Natural killer cell (primary cell): Measurements from ENCODE around the gene KRT32. TPM values are rescaled to one million over a fixed set of nuclear protein-coding genes. Genes with fewer than 3 reads are reported as not detected.

Experiments used
- ATAC-seq, 3 donors: fragments of 150-1000 bp in 2 of 3; fragments of 200-7000 bp in 1 of 3; cut with Tn5 transposase; 1 replicate in 1 of 3; 2 replicates in 2 of 3; pipeline ENCODE4 v1.10.0; 2021; ENCODE audit warnings: mild to moderate bottlenecking in 2 of 3, moderate library complexity in 2 of 3
- DNase-seq, 2 donors: peaks; one replicate each; pipeline versions ENCODE4 v3.0.0 to v3.0.0-alpha.2; 2013 to 2021; ENCODE audit warnings: mixed read lengths in 1 of 2
- H3K27ac ChIP-seq: one replicate; pipeline ENCODE4 v1.5.1; 2013; ENCODE audit warnings: mild to moderate bottlenecking, low read length
- H3K27me3 ChIP-seq: one replicate; pipeline ENCODE4 v1.6.1; 2013; ENCODE audit warnings: low read length; ENCODE audit not compliant: control insufficient read depth, insufficient read depth
- H3K36me3 ChIP-seq: one replicate; pipeline ENCODE4 v1.6.1; 2013; ENCODE audit warnings: low read length; ENCODE audit not compliant: control insufficient read depth, insufficient read depth
- H3K4me1 ChIP-seq: one replicate; pipeline ENCODE4 v1.6.1; 2013; ENCODE audit warnings: low read length; ENCODE audit not compliant: control insufficient read depth, insufficient read depth
- H3K4me3 ChIP-seq: one replicate; pipeline ENCODE4 v1.5.1; 2013; ENCODE audit warnings: low read length
- H3K9me3 ChIP-seq: one replicate; pipeline ENCODE4 v1.6.1; 2013; ENCODE audit warnings: low read length; ENCODE audit not compliant: control insufficient read depth, insufficient read depth
- H3K27ac Mint-ChIP-seq, 2 donors: one replicate each; pipeline ENCODE4 v1.8.0; 2022; ENCODE audit warnings: mild to moderate bottlenecking in 2 of 2, mixed read lengths in 2 of 2, moderate library complexity in 1 of 2
- H3K27me3 Mint-ChIP-seq, 2 donors: one replicate each; pipeline ENCODE4 v1.8.0; 2022; ENCODE audit warnings: low read depth in 2 of 2, mixed read lengths in 2 of 2
- H3K36me3 Mint-ChIP-seq: one replicate; pipeline ENCODE4 v1.8.0; 2022; ENCODE audit warnings: mixed read lengths
- H3K4me1 Mint-ChIP-seq, 2 donors: one replicate each; pipeline ENCODE4 v1.8.0; 2022; ENCODE audit warnings: mixed read lengths in 2 of 2
- H3K4me3 Mint-ChIP-seq: one replicate; pipeline ENCODE4 v1.8.0; 2022; ENCODE audit warnings: mild to moderate bottlenecking, moderate library complexity, mixed read lengths
- H3K9me3 Mint-ChIP-seq, 2 donors: one replicate each; pipeline ENCODE4 v1.8.0; 2022; ENCODE audit warnings: mixed read lengths in 2 of 2
- CTCF ChIP-seq: fragments of 200-600 bp; IDR thresholded peaks from one replicate; pipeline ENCODE4 v1.8.0; 2022; ENCODE audit warnings: antibody characterized with exemption
- WGBS: methylation state at CpG from one replicate; pipeline ENCODE4 v1.1.7; 2013; ENCODE audit warnings: missing lambda C conversion rate; ENCODE audit not compliant: insufficient coverage; 5-methylcytosine and 5-hydroxymethylcytosine counted together
- intact Hi-C: fragments of 100-400 bp; cut with micrococcal nuclease; formaldehyde crosslinking; loops from one replicate; pipeline ENCODE4 v1.14.2; 2022
- total RNA-seq, 4 donors: library from RNA; stranded (reverse); fragments of 120-200 nt in 1 of 4; gene quantifications; one replicate each; pipeline versions ENCODE4 v1.2.3 to v1.2.4, GENCODE V29; 2013 to 2022

KRT32 gene
- total RNA-seq, 3 donors from 2014 or later (not counting 1 experiment from before 2014, with no cell fraction given) = not detected

GRCh38 chr17:41512546-41513167, 45.5 kb upstream of the KRT32 start:
- no peak overlapping the region for H3K4me3 Mint-ChIP-seq
- no peak for TF ChIP-seq CTCF
- H3K4me1 Mint-ChIP-seq = no peaks in the 10 kb centered on the region
- no peak overlapping the region for H3K27ac Mint-ChIP-seq
- no peak for DNase-seq
- no peak overlapping the region for H3K27ac ChIP-seq
- H3K36me3 Mint-ChIP-seq = no peaks in the 10 kb centered on the region
- H3K4me3 ChIP-seq = no peak overlapping the region
- no peak for ATAC-seq
- 20% methylated on average over 7 of the region's 7 CpGs for WGBS
- peaks cover 5% of the 10 kb centered on the region for H3K4me1 ChIP-seq
- H3K36me3 ChIP-seq = no peaks in the 10 kb centered on the region
- no peaks in the 10 kb centered on the region for H3K27me3 ChIP-seq
- intact Hi-C loops = no loop called here
- H3K9me3 Mint-ChIP-seq = no peaks in the 10 kb centered on the region
- no peaks in the 10 kb centered on the region for H3K9me3 ChIP-seq
- H3K27me3 Mint-ChIP-seq = no peaks in the 10 kb centered on the region

- Histone ChIP-seq H3K9me3 (no peaks in the 10 kb centered on the region), H3K27me3 (no peaks in the 10 kb centered on the region), H3K4me3 (no peak overlapping the region), H3K27ac (no peak overlapping the region), H3K4me1 (peaks cover 5% of the 10 kb centered on the region), H3K36me3 (no peaks in the 10 kb centered on the region)
- Mint-ChIP-seq H3K27ac (no peak overlapping the region), H3K4me1 (no peaks in the 10 kb centered on the region), H3K4me3 (no peak overlapping the region), H3K9me3 (no peaks in the 10 kb centered on the region), H3K36me3 (no peaks in the 10 kb centered on the region), H3K27me3 (no peaks in the 10 kb centered on the region)
- no peak for TF ChIP-seq CTCF
- intact Hi-C loops = no loop called here
- DNase-seq (no peak), ATAC-seq (no peak)
- WGBS = 88% methylated on average over 10 of the region's 10 CpGs
These were observed 44.5 kb upstream of the KRT32 start for GRCh38 chr17:41511716-41512115.

- Histone ChIP-seq H3K36me3 (no peaks in the 10 kb centered on the region), H3K27ac (no peak overlapping the region), H3K4me1 (peaks cover 5% of the 10 kb centered on the region), H3K4me3 (no peak overlapping the region), H3K9me3 (no peaks in the 10 kb centered on the region), H3K27me3 (no peaks in the 10 kb centered on the region)
- Mint-ChIP-seq H3K4me1 (no peaks in the 10 kb centered on the region), H3K36me3 (no peaks in the 10 kb centered on the region), H3K9me3 (no peaks in the 10 kb centered on the region), H3K4me3 (no peak overlapping the region), H3K27ac (no peak overlapping the region), H3K27me3 (no peaks in the 10 kb centered on the region)
- DNase-seq (no peak), ATAC-seq (no peak)
- 94% methylated on average over 4 of the region's 4 CpGs for WGBS
- intact Hi-C loops = no loop called here
- no peak for TF ChIP-seq CTCF
These were observed 43.9 kb upstream of the KRT32 start for GRCh38 chr17:41511116-41511515.
